OCI-LY3 (cell line): ENCODE data around the gene GSTO2.

Source experiments
- CTCF ChIP-seq: fragments of 200-600, 300-600 bp; sonication (generic); IDR thresholded peaks from 2 replicates; pipeline ENCODE4 v1.5.1; 2014; ENCODE audit warnings: antibody characterized with exemption, low read length, low read depth
- EZH2phosphoT487 ChIP-seq: fragments of 200-600 bp; shearing (Covaris generic); IDR thresholded peaks from 2 replicates; pipeline ENCODE4 v1.6.1; 2018; ENCODE audit warnings: antibody characterized with exemption, mixed run types, low read depth

- TF ChIP-seq CTCF (no peak), EZH2phosphoT487 (no peak)
These were observed 59.6 kb downstream of the GSTO2 start for GRCh38 chr10:104328646-104328895.
